CD4-positive, alpha-beta T cell (primary cell): ENCODE measurements around the gene PPIE. TPM values are rescaled to one million over a fixed set of nuclear protein-coding genes. Genes with fewer than 3 reads are reported as not detected.
"Not testable (repeated sequence)": the region's sequence is repeated elsewhere in the genome, so short reads cannot be mapped to it uniquely, and the experiment has no call there.

ENCODE experiments used
- ATAC-seq: fragments of 200-7000 bp; cut with Tn5 transposase; one replicate; pipeline ENCODE4 v1.10.0; 2022; ENCODE audit warnings: mild to moderate bottlenecking; ENCODE audit not compliant: poor library complexity
- CTCF ChIA-PET: fragments of 350-600 bp; sonication (Branson Sonifier 250); formaldehyde crosslinking; loops from one replicate; lab custom pipeline; 2021; ENCODE audit warnings: antibody characterized with exemption, inconsistent platforms; lab: Charles Lee
- POLR2A ChIA-PET: fragments of 350-600 bp; sonication (Branson Sonifier 250); formaldehyde crosslinking; loops from one replicate; lab custom pipeline; 2021; ENCODE audit warnings: antibody characterized with exemption, inconsistent platforms; lab: Charles Lee
- DNase-seq, 14 experiments: peaks; one replicate each; pipeline ENCODE4 v3.0.0-alpha.2; 2013 to 2020; ENCODE audit warnings: mixed read lengths in 2 of 14
- H3K27ac ChIP-seq, 2 donors: one replicate each; pipeline versions ENCODE4 v1.5.1 to v1.7.0; 2013; ENCODE audit warnings: low read length in 2 of 2, low read depth in 1 of 2, mild to moderate bottlenecking in 1 of 2
- H3K27me3 ChIP-seq, 2 experiments: 1 replicate in 1 of 2; 2 replicates in 1 of 2; pipeline versions ENCODE4 v1.6.1 to v1.7.0; 2013; ENCODE audit warnings: low read length in 2 of 2, control low read depth in 1 of 2, mild to moderate bottlenecking in 1 of 2, moderate library complexity in 1 of 2; ENCODE audit not compliant: insufficient read depth in 2 of 2, control insufficient read depth in 1 of 2
- H3K36me3 ChIP-seq: one replicate; pipeline ENCODE4 v1.6.1; 2013; ENCODE audit warnings: low read length, control low read depth; ENCODE audit not compliant: insufficient read depth
- H3K4me1 ChIP-seq: one replicate; pipeline ENCODE4 v1.6.1; 2013; ENCODE audit warnings: low read length, control low read depth; ENCODE audit not compliant: insufficient read depth
- H3K4me3 ChIP-seq: one replicate; pipeline ENCODE4 v1.5.1; 2013; ENCODE audit warnings: mild to moderate bottlenecking, low read length, moderate library complexity
- H3K9me3 ChIP-seq, 2 experiments: 1 replicate in 1 of 2; 2 replicates in 1 of 2; pipeline versions ENCODE4 v1.6.1 to v1.7.0; 2013; ENCODE audit warnings: low read length in 2 of 2, mild to moderate bottlenecking in 2 of 2, control low read depth in 1 of 2, moderate library complexity in 1 of 2; ENCODE audit not compliant: control insufficient read depth in 1 of 2, insufficient read depth in 1 of 2
- H3K27ac Mint-ChIP-seq: one replicate; pipeline ENCODE4 v1.8.0; 2020; ENCODE audit warnings: mixed read lengths
- H3K27me3 Mint-ChIP-seq: one replicate; pipeline ENCODE4 v1.8.0; 2021; ENCODE audit warnings: mixed read lengths
- H3K36me3 Mint-ChIP-seq: one replicate; pipeline ENCODE4 v1.8.0; 2021; ENCODE audit warnings: low read depth, mixed read lengths
- H3K4me1 Mint-ChIP-seq: one replicate; pipeline ENCODE4 v1.8.0; 2021; ENCODE audit warnings: low read depth, mixed read lengths
- H3K4me3 Mint-ChIP-seq: one replicate; pipeline ENCODE4 v1.8.0; 2020; ENCODE audit warnings: mild to moderate bottlenecking, mixed read lengths
- H3K9me3 Mint-ChIP-seq: one replicate; pipeline ENCODE4 v1.8.0; 2020; ENCODE audit warnings: mixed read lengths
- CTCF ChIP-seq: fragments of 200-600 bp; IDR thresholded peaks from one replicate; pipeline ENCODE4 v1.8.0; 2022; ENCODE audit warnings: antibody characterized with exemption, mild to moderate bottlenecking
- intact Hi-C, 2 experiments: fragments of 100-400 bp; cut with DNase I in 1 of 2; cut with micrococcal nuclease in 1 of 2; formaldehyde crosslinking; loops; one replicate each; pipeline versions ENCODE4 v1.15.1 to v1.9.0; 2023 to 2025; cut with DNase I, micrococcal nuclease
- total RNA-seq, 174 experiments: library from RNA in 2 of 174; stranded (reverse) in 2 of 174; gene quantifications; one replicate each; pipeline ENCODE4 v1.2.3 and lab custom pipeline; 2021 to 2026

Gene PPIE
- total RNA-seq, 2 experiments from 2014 or later: 45.0 to 46.7 TPM

GRCh38 chr1:39795651-39796050 is 57.0 kb downstream of the PPIE start:
- intact Hi-C loops: no loop called here
- no peak for TF ChIP-seq CTCF
- peaks cover 20% of the 10 kb centered on the region for H3K4me1 ChIP-seq
- no peaks in the 10 kb centered on the region for H3K9me3 ChIP-seq
- CTCF ChIA-PET: no interaction called here
- Mint-ChIP-seq H3K27ac (no peak overlapping the region), H3K4me1 (peaks cover 12% of the 10 kb centered on the region), H3K4me3 (no peak overlapping the region), H3K36me3 (no peaks in the 10 kb centered on the region), H3K9me3 (no peaks in the 10 kb centered on the region), H3K27me3 (peaks cover 23% of the 10 kb centered on the region)
- no peaks in the 10 kb centered on the region for H3K27me3 ChIP-seq
- POLR2A ChIA-PET: no interaction called here
- no peaks in the 10 kb centered on the region for H3K36me3 ChIP-seq
- DNase-seq (no peak), ATAC-seq (no peak)
- H3K4me3 ChIP-seq: no peak overlapping the region
- no peak overlapping the region for H3K27ac ChIP-seq

- H3K36me3 ChIP-seq, H3K9me3 ChIP-seq, H3K9me3 Mint-ChIP-seq, H3K27me3 Mint-ChIP-seq, H3K36me3 Mint-ChIP-seq, H3K27me3 ChIP-seq: not testable (repeated sequence)
- Histone ChIP-seq H3K4me3 (peak overlapping the region; percentile 41), H3K4me1 (peaks cover 17% of the 10 kb centered on the region), H3K27ac (peak overlapping the region; percentile 50 to 72)
- Mint-ChIP-seq H3K27ac (peak overlapping the region; percentile 89), H3K4me3 (peak overlapping the region; percentile 59), H3K4me1 (peaks cover 12% of the 10 kb centered on the region)
- CTCF ChIA-PET: interaction anchor here (0.7 to 2.5 kb wide), 15 partner anchors 10 to 224 kb away, joined by 3 to 14 read pairs (median 4); partner anchors contain the start of genes BMP8B, HPCAL4, MYCL and PPIE
- peak; percentile 64 for TF ChIP-seq CTCF
- POLR2A ChIA-PET: interaction anchor here (0.7 to 1.1 kb wide), 6 partner anchors 17 to 1303 kb away, joined by 3 to 6 read pairs (median 3); partner anchors contain the start of gene PPIE
- ATAC-seq (peak; percentile 97), DNase-seq (peak; percentile 79 to 96 (median 84))
- intact Hi-C loops: loop anchor here (1.0 kb wide), 1 partner anchor 193 kb away; no protein-coding TSS in a partner anchor
Observed at GRCh38 chr1:39798859-39799769, 60.4 kb downstream of the PPIE start.

GRCh38 chr1:39799770-39800470 is 61.2 kb downstream of the PPIE start:
- CTCF ChIA-PET: interaction anchor here (0.8 to 2.5 kb wide), 7 partner anchors 10 to 194 kb away, joined by 3 to 14 read pairs (median 4); partner anchors contain the start of genes BMP8B, MYCL and TRIT1
- no peaks in the 10 kb centered on the region for H3K27me3 ChIP-seq
- H3K4me1 Mint-ChIP-seq: peaks cover 12% of the 10 kb centered on the region
- peak overlapping the region; percentile 41 for H3K4me3 ChIP-seq
- H3K36me3 ChIP-seq: peaks cover 1% of the 10 kb centered on the region
- no peaks in the 10 kb centered on the region for H3K27me3 Mint-ChIP-seq
- H3K27ac ChIP-seq: no peak overlapping the region
- POLR2A ChIA-PET: interaction anchor here (0.7 to 1.1 kb wide), 5 partner anchors 16 to 1302 kb away, joined by 3 to 6 read pairs (median 3); no protein-coding TSS in a partner anchor
- H3K36me3 Mint-ChIP-seq: peaks cover 4% of the 10 kb centered on the region
- H3K27ac Mint-ChIP-seq: peak overlapping the region; percentile 89
- DNase-seq (peak; percentile 44 to 78 (median 60)), ATAC-seq (peak; percentile 60)
- H3K9me3 Mint-ChIP-seq: no peaks in the 10 kb centered on the region
- intact Hi-C loops: loop anchor here (1.0 kb wide), 1 partner anchor 194 kb away; no protein-coding TSS in a partner anchor
- TF ChIP-seq CTCF: peak; percentile 77
- H3K9me3 ChIP-seq: no peaks in the 10 kb centered on the region
- H3K4me3 Mint-ChIP-seq: peak overlapping the region; percentile 59
- peaks cover 17% of the 10 kb centered on the region for H3K4me1 ChIP-seq
